Stimulated activated CD4-positive, alpha-beta T cell treated with anti-CD3 and anti-CD28 coated beads, Interleukin-1b, Interleukin-23, amount 100 ng/mL, for 24 hours (primary cell): ENCODE results near the gene CCL5.
"Not testable (repeated sequence)": the region's sequence is repeated elsewhere in the genome, so short reads cannot be mapped to it uniquely, and the experiment has no call there.

Experiments used
- DNase-seq, 4 experiments: peaks; one replicate each; pipeline ENCODE4 v3.0.0-alpha.2; 2020; ENCODE audit warnings: low read depth in 4 of 4, low spot score in 1 of 4

The CCL5 gene

DNA sequence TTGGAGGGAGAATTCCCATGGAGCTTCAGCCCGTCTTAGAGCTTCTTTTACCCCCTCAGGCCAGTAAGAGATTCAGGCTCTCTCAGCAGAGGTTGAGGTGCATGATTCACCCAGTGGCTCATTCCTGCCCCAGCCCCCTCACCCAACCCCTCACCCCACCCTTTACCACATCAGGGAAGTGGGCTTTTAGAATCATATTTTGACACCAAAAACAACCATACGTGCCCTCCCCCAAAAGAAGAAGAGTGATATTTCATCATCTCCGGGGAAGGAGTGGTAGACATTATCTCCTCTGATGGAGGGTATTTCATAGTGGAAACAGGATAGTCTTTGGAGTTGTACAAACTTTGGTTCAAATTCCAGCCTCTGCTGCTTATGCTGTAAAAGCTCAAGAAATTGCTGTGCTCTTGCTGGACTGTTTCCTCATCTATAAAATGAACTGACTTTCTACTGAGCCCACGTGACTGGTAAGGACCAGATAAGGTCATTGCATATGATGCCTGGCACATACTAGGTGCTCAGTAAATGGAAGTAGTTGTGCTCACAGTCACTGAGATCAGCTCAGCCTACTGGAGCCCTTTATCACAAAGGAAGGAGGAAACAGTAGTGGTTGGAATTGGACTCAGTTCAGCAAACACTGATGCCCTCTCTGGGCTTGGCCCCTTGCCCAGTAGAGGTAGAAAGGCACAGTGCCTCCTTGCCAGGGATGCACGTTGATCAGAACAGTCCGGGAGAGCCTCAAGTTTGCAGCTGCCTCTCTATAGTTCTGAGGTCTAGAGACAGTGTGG, 18.3 kb upstream of the CCL5 start:
- no peak for DNase-seq

DNA sequence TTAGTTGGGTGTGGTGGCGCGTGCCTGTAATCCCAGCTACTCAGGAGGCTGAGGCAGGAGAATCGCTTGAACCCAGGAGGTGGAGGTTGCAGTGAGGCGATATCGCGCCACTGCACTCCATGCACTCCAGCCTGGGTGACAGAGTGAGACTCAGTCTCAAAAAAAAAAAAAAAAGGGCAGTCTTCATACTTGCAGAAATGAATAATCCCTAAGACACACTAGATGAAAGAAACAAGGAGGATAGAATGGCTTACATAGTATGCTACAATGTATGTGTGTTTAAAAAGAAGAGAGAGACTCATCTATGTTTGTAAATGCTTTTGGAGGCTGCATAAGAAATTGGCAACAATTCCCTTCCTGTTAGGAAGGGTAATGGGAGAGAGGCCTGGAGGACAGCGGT, 17.6 kb upstream of the CCL5 start:
- not testable (repeated sequence) for DNase-seq

DNA sequence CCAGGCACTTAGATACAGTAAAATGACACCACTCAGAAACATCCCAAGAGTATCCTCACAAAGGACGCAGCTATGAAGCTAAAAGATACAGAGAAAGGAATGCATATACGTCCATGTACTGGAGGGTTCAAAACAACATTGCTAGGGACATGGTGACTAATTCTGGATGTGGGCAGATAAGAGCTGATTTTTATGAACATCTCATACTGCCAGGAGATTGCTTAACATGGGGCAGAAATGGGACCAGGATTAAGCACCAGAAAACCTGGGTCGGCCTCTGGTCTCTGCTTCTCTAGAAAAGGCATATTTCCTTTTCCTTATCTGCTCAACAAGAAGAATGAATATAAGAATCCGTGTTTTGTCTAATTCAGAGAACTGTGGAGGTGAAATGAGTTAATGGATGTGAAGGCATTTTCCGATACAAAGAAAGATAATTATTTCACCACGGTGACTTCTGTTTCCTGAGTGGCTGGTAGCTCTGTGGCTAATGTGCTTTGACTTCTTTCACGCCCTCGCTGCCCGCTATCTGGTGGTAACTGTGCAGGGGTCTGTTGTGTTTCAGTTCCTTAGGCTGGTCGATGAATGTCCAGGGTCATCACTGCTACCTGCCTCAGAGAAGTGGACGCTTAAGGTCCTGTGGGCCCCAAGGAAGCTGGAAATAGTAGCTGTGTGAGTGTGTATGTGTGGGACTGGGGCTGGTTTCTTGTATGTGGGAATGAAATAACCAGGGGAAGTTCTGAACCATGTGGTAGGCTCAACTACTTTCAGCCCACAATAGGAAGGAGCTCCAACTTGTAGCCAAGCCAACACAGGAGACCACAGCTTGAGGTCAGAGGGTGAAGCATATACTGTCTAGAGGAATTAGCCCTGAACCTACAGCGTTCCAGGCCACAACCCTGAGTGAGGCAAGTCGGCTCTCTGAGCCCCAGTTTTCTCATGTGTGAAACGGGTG, 15.8 kb upstream of the CCL5 start:
- DNase-seq: no peak

DNA sequence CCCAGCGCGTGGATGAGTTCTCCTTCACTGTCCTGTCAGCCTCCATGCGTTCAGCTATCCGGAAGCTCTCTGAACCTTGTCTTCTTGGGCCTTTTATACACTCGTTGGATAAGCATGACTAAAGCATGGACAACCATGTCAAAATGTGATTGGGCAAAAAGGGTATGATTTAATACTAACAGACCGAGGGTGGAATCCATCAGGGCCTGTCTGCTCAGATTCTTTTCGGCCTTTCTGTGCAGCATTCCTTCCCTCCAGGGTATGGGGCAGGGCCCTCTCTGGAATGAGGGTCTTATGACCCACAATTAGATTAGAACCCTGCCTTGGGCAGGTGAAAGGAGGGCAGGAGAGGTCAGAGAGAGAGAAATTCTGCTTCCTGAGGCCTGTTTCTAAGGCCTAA, 14.0 kb upstream of the CCL5 start:
- DNase-seq: no peak

DNA sequence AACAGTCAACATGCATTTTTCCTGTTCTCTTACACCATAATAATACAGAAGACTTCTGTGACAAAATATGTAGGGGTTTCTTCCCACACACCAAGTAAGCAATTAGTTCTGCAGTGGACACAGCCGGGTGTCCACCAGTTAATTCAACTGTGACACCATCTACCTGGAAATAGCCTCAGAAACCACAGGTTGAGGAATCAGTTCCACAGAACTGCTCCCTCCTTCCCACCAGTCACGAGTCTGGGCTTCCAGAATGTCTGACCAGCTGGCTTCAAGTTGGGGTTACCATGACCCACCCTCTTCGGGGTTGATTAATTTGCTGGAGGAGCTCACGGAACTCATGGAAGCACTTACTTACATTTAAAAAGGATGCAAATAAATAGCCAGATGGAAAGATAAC, 13.6 kb upstream of the CCL5 start:
- DNase-seq: no peak

DNA sequence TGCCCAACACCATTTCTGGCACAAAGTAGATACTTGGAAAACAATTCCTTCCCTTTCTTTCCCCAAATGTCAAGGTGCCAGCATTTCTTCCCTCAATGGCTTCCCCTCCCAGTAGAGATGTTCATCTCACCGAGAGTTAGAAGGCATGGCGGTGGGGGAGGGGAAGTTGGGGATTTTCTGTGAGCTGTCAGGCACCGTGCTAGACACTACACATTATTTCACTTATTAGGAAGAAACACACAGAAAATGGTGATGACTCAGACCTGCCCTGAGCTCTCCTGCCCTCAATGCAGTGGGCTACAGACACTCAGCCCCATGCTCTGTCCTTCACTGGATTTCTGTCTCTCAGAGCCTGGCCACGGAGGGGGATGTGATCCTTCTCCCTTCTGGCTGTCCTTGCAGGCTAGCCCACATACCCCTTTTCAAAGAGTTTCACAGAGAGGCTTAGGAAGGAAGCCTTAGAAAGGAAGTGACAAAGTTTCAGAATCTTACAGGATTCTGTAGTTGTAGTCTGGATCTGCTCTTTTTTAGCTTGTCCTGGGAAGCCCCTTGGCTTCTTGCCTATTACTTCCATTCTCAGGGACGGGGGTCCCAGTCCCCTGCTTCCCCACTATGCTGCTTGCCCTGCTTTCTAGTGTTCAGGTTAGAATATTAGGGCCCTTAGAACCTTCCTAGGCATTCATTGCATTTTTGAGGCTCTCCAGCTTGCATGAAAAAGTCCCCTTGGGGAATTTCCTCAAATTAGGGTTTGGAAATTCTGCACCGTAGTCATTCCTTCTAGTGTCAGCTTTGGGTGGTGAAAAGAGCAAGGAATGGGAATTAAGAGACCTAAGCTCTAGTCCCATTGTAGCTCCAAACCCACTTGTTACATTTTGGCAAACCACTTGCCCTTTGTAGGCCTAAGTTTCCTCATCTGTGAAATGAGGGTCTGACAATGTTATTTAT, 12.2 kb upstream of the CCL5 start:
- DNase-seq: peak; percentile 15 to 52 (median 35)

DNA sequence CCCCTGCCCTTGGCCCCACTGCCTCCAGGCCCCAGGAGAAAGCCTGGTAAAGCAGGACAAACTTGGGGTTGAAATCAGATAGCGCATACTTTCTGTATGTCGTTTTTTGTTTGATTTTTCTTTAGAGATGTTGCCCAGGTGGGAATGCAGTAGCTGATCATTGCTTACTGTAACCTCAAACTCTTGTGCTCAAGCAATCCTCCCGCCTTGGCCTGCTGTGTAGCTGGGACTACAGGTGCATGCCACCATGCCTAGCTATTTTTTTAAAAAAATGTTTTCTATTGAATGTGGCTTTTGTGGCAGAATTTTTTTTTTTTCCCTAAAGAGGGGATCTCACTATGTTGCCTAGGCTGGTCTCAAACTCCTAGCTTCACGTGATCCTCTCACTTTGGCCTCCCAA, 11.1 kb upstream of the CCL5 start:
- no peak for DNase-seq

DNA sequence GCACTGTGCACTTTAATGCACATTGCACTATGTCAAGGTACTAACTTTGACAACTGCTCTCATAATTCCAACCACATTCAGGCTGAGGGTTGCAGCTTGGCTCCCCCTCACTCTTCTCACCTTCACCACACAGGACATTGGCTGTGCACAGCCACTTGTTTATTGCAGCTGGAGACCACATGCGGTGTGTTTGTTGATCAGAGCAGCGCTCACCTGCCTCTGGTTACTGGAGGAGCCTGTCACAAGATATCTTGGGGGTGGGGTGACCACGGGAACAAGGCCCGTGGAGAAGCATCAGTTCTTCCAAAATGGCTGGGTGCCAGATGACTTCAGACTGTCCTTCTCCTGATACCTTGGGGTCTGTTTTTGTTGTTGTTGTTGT, 10.6 kb upstream of the CCL5 start:
- no peak for DNase-seq

DNA sequence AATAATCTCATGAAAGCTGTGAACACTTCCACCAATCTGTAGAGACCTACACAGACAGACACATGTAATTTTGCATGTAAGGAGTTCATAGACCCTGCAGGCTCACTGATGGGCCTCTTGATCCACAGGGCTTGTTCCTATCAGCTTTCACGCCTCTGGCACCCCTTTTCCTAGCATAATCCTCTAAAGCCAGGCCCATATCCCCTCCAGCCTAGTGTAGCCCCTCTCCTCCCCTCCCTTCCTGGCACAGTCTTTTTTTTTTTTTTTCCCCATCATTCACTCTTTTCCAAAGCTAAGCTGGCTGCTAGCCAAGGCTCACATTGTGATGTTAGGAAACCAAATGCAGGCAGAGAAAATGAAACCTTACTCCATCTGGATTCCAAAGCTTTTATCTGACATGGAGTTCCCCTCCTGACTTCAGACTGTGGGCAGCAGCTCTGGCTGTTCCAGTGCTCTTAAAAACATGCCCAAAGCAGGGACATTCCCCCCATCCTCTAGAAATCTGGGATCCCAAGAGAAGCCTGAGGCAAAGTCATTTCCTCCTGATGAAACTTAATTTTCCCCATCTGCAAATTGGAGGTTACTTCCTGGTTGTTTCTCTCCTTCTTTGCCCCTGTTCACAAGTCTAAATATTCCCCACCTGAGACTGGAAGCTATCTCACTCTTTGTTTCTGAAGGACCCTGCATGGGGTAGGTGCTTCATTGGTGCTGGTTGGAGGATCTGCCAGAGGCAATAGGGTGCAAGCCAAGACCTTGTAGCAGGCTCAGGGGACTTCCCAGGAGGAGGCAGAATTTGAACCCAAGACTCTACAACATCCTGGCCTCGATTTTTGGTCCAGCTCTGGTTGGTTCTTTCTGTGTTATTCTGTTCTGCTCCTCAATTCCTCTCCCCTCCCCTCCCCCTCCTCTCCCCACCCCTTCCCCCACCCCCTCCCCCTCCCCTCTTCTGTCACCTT, 9.9 kb upstream of the CCL5 start:
- DNase-seq: no peak

DNA sequence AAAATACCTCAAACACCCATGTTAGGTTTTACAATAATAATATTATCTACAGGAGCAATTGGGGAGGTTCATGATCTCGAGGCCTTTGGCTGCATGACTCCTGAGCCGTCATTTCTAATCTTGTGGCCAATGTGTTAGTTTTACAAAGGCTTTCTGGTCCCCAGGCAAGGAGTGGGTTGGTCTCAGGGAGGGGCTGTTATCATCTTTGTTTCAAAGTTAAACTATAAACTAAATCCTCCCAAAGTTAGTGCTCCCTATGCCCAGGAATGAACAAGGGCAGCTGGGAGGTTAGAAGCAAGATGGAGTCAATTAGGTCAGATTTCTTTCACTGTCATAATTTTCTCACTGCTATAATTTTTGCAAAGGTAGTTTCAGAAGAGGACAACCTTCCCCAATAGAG, 9.1 kb upstream of the CCL5 start:
- DNase-seq: no peak

DNA sequence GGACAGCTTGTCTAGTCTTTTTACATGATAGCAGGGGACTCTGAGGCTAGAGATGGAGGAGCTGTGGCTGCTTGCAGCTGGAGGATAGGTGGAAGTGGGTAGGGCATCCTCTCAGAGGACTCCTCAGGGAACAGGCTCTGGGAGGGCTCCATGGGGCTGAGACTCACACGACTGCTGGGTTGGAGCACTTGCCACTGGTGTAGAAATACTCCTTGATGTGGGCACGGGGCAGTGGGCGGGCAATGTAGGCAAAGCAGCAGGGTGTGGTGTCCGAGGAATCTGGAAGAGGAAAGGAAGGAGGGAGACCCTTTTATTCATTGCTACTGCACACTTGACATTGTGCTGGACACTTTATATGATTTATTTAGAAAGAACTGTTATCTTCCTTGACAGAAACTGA, 1.8 kb downstream of the CCL5 start:
- no peak for DNase-seq

DNA sequence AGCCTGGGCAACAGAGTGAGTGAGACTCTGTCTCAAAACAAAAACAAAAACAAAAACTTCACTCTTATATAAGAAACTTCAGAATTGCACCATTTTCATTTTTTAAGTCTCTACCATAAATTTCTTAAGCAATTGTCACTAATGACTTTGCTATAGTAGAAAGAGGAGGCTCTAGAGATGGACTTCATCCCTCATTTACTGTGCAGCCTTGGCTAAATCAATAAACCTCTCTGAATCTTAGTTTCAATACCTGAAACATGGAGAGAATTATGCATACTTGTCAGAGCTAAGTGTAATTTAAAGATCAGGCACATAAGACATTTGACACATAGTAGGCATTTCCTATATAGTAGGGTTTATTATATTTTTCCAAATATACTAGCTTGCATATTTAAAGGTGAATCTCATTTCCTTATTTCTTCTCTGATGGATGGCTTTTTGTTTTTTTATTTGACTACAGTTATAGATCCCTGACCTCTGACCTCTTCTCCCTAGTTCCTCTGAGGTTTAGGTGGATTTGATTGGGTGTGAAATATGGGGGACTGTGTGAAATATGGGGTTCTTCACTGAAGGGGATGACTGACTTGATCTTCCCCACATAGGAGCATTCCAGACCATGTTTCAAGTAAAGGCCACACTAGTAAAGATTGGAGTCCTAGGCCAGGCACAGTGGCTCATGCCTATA, 2.7 kb downstream of the CCL5 start:
- no peak for DNase-seq

DNA sequence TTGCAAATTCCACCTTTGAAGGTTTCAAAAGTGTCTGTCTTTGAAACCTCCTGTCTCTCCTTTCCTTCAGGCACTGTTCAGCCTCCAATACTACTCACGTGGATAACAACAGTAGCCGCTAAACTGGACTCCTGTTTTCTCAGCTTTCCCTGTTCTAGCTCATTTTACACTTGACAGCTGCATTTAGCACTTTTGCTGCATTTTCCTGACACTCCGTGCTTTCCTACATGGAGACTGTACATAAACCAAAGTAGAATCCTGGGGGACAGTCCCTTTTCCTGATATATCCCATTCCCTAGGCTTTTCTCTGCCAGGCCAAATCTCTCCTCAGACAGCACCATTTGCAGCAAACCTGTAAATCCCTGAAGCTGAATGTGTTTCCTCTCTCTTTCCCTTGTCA, 3.6 kb downstream of the CCL5 start:
- no peak for DNase-seq

DNA sequence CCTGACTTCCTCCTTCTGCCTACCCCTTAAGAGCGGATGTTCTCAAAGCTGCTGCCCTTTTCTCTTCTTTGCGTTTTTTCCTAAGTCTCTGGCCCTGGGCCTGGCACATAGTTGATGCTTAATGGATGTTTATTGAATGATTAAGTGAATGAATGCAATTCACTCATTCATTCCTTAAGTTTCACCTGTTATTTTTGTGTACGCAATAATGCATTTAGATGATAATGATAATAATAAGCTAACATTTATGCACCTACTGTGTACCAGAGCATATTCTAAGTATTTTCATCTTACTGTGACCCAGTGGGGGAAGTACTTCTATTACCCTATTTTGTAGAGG, 4.4 kb downstream of the CCL5 start:
- no peak for DNase-seq

DNA sequence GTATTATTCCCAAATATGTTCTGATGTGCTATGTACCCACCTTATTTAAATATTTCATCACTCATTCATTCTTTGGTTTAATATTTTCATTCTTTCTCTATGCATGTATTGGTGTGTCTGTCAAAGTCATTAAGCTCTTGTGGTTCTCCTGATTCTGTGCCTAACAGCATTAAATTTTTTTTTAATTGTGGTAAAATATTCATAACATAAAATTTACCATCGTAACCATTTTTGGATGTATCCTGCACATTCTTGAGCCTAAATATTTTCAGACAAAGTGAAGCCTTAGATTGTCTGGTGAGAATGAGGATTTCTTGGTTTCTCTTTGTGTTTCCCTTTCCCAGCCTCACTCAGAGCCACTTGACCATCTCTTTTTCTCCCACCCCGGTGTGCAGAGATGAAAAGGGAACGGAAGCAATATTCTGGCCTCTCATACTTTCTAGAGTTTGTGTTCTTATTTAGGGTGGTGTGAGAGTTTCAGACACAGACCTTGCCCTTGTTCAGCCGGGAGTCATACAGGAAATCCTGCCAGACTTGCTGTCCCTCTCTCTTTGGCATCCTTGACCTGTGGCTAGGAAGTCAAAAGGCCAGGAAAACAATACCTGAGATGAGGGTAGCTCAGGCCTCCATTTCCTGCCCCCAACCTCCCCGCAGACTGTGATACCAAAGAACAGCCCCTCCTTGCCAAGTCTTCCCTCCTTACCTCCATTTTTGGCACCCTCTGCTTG, 4.9 kb downstream of the CCL5 start:
- no peak for DNase-seq

DNA sequence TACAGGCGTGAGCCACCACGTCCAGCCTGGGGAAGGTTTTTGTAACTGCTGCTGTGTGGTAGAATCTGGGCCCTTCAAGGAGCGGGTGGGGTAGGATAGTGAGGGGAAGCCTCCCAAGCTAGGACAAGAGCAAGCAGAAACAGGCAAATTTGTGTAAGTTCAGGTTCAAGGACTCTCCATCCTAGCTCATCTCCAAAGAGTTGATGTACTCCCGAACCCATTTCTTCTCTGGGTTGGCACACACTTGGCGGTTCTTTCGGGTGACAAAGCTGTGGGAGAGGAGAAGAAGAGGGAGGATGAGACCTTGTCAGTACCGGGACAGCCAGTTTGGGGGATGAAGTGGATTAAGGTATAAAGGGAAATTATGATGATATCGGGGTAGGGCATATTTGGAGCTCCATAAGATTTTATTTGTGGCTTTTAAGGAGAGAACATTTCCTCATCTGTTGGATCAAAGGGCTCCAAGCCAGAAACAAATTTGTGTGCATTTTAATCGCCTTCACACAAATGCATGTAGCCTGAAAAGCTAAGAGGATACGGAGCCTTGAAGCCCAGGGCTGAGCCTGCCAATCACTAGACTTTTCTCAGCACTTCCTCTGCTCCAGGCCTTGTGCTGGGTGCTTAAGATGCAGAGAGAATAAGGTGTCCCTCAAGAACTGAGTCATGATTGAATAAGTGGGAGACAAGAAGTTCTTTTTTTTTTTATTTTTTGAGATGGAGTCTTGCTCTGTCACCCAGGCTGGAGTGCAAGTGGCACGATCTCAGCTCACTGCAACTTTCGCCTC, 7.8 kb downstream of the CCL5 start:
- no peak for DNase-seq

DNA sequence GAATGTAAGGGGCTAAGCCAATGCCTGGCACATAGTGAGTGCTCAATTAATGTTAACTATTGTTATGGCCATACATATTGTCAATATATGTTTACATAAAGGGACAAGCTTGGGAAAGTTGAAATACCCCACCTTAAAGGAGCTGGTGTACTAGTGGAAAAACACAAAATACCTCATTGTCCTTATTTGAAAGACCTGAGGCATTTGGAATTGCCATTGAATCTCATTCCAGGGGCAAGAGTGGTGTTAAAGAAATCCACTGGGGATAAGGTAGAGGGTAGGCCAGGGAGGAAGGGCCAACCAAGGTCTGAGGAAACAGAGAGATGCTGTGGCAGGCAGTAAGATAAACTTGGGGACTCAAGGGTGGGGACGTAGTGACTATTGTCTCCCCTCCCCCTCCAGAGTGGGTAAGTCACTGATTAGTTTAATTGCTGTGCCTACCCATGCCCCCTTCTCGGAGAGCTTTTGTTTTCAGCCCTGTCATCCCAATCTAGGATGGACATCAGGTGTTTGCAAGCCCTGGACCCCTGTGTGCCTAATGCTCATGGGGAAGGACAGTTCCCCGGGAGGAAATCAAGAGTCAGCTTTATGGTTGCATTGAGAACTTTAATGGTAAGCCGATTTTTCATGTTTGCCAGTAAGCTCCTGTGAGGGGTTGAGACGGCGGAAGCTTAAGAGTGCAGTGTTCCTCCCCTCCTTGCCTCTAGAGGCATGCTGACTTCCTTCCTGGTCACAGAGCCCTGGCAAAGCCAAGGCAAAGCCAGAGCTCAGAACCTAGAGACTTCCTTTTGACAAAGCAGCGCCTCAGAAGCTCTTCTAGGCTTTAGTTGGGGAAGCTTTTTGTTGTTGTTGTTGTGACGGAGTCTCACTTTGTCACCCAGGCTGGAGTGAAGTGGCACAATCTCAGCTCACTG, 9.0 kb downstream of the CCL5 start:
- no peak for DNase-seq
